HepG2 (cell line): ENCODE data around the gene CCDC154. TPM values are rescaled to one million over a fixed set of nuclear protein-coding genes. Genes with fewer than 3 reads are reported as not detected.
A peak's percentile ranks its signal among the peaks of the same experiment; 100 is the strongest.

Source experiments
- ATAC-seq: fragments of 200-7000 bp; cut with Tn5 transposase; 3 replicates; pipeline ENCODE4 v1.9.1; 2020; ENCODE audit warnings: mild to moderate bottlenecking, moderate library complexity
- BruUV-seq: library from RNA; stranded (reverse); fragments of 400-500 nt; replicated peaks from 2 replicates; lab custom pipeline; 2021; lab: Mats Ljungman, UMichigan
- CTCF ChIA-PET: fragments of 300-600 bp; formaldehyde crosslinking; extraction: SDS; loops from one replicate; lab custom pipeline; 2021; ENCODE audit warnings: low total read pairs, inconsistent platforms, low intra/inter-chr PET ratio; lab: Yijun Ruan, JAX
- POLR2A ChIA-PET: fragments of 350-600 bp; sonication (Branson Sonifier 250); formaldehyde crosslinking; loops from one replicate; lab custom pipeline; 2020; ENCODE audit warnings: antibody characterized with exemption, inconsistent platforms; lab: Yijun Ruan, JAX
- DNase-seq: peaks from one replicate; pipeline ENCODE4 v3.0.0-alpha.2; 2015; ENCODE audit warnings: low spot score
- FAIRE-seq: peaks from 3 replicates; lab custom pipeline; 2011; peaks lifted over from hg19 to GRCh38; lab: Jason Lieb, UNC
- H2AFZ ChIP-seq: one replicate; pipeline ENCODE4 v1.6.1; 2011; ENCODE audit warnings: low read length, inconsistent platforms
- H3K27ac ChIP-seq: fragments of 300-600 bp; 3 replicates; pipeline ENCODE4 v1.8.0; 2011; ENCODE audit warnings: mixed run types, mild to moderate bottlenecking, mixed read lengths, low read length, inconsistent platforms; ENCODE audit not compliant: insufficient read depth; ENCODE audit errors: extremely low read length
- H3K27me3 ChIP-seq, 2 experiments: fragments of 200-600 bp in 1 of 2; 2 replicates in 1 of 2; 3 replicates in 1 of 2; pipeline versions ENCODE4 v1.6.0 to v1.8.0; 2011; ENCODE audit warnings: low read length in 2 of 2, mild to moderate bottlenecking in 2 of 2, moderate library complexity in 2 of 2, inconsistent platforms in 1 of 2; ENCODE audit not compliant: insufficient read depth in 2 of 2, control insufficient read depth in 1 of 2
- H3K36me3 ChIP-seq, 2 experiments: fragments of 200-600 bp in 1 of 2; replicated peaks in 1 of 2; 2 replicates in 1 of 2; 3 replicates in 1 of 2; pipeline versions ENCODE4 v1.5.1 to v1.8.0; 2011; ENCODE audit warnings: low read length in 2 of 2, inconsistent platforms in 1 of 2; ENCODE audit not compliant: insufficient read depth in 2 of 2, control insufficient read depth in 1 of 2
- H3K4me1 ChIP-seq: 2 replicates; pipeline ENCODE4 v1.5.1; 2012; ENCODE audit warnings: low read length, inconsistent platforms; ENCODE audit not compliant: insufficient read depth
- H3K4me2 ChIP-seq: 2 replicates; pipeline ENCODE4 v1.6.0; 2011; ENCODE audit warnings: low read depth, low read length, inconsistent platforms
- H3K4me3 ChIP-seq, 3 experiments: fragments of 200-600 bp in 1 of 3; sonication (generic), shearing (Covaris generic) in 1 of 3; replicated peaks in 1 of 3; 2 replicates each; pipeline ENCODE4 v1.5.1; 2011 to 2016; ENCODE audit warnings: low read length in 3 of 3, inconsistent platforms in 2 of 3, low read depth in 2 of 3, mild to moderate bottlenecking in 2 of 3, control low read depth in 1 of 3, mixed read lengths in 1 of 3; ENCODE audit not compliant: insufficient read depth in 1 of 3
- H3K79me2 ChIP-seq: one replicate; pipeline ENCODE4 v1.6.1; 2011; ENCODE audit warnings: low read length, inconsistent platforms; ENCODE audit not compliant: insufficient read depth
- H3K9ac ChIP-seq: 2 replicates; pipeline ENCODE4 v1.6.0; 2011; ENCODE audit warnings: mild to moderate bottlenecking, low read depth, low read length, inconsistent platforms; ENCODE audit not compliant: insufficient read depth
- H3K9me3 ChIP-seq: 2 replicates; pipeline ENCODE4 v1.5.1; 2012; ENCODE audit warnings: mild to moderate bottlenecking, low read length
- H4K20me1 ChIP-seq: 2 replicates; pipeline ENCODE4 v1.6.0; 2011; ENCODE audit warnings: inconsistent platforms, mild to moderate bottlenecking, low read length, moderate library complexity; ENCODE audit not compliant: insufficient read depth
- CBX2 ChIP-seq, 2 experiments: fragments of 200-600 bp in 1 of 2; sonication (generic); formaldehyde crosslinking in 1 of 2; IDR thresholded peaks; 2 replicates each; pipeline versions ENCODE4 v1.7.0 to v1.8.1; 2018 to 2022; ENCODE audit warnings: low read depth in 2 of 2, low read length in 1 of 2, mild to moderate bottlenecking in 1 of 2, missing genetic modification reagents in 1 of 2
- ETV6 ChIP-seq: sonication (generic); formaldehyde crosslinking; conservative IDR thresholded peaks from 2 replicates; pipeline ENCODE4 v1.4.0; 2020; ENCODE audit warnings: missing genetic modification reagents
- GATAD2A ChIP-seq: IDR thresholded peaks from 2 replicates; pipeline ENCODE4 v1.6.1; 2016
- NFRKB ChIP-seq: fragments of 450-650 bp; IDR thresholded peaks from 2 replicates; pipeline ENCODE4 v1.6.1; 2017
- ZNF550 ChIP-seq: sonication (generic); formaldehyde crosslinking; IDR thresholded peaks from 2 replicates; pipeline ENCODE4 v1.4.0; 2020; ENCODE audit warnings: mild to moderate bottlenecking, missing genetic modification reagents, borderline replicate concordance
- WGBS: methylation state at CpG from one replicate; pipeline ENCODE4 v1.1.6; 2017; ENCODE audit warnings: low lambda C conversion rate; 5-methylcytosine and 5-hydroxymethylcytosine counted together
- in situ Hi-C: cut with HindIII; loops from 2 replicates; pipeline ENCODE4 v1.10.0; 2017; ENCODE audit warnings: low pct_unique_long_range_greater_than_20kb; ENCODE audit not compliant: extremely low pct_ligation_motif_present
- intact Hi-C: fragments of 100-400 bp; cut with micrococcal nuclease; formaldehyde crosslinking; loops from one replicate; pipeline ENCODE4 v1.10.0; 2022; ENCODE audit not compliant: unreplicated experiment
- polyA plus RNA-seq, 8 experiments: library from polyadenylated mRNA; depleted of rRNA in 3 of 8; stranded (reverse) in 7 of 8; unstranded in 1 of 8; fragments of >200 nt; fragmentation: Illumina TruSeq in 4 of 8; extraction: Trizol in 4 of 8; gene quantifications; 2 replicates each; pipeline versions ENCODE4 v1.2.1 to v1.2.3, GENCODE V29; 2011 to 2016; ENCODE audit warnings: low read depth in 4 of 8, missing spikeins in 1 of 8, mixed read lengths in 1 of 8; ENCODE audit not compliant: insufficient read depth in 1 of 8
- total RNA-seq, 5 experiments: library from RNA; depleted of rRNA; stranded (reverse); fragments of >200 nt; fragmentation: Illumina TruSeq; extraction: Trizol; gene quantifications; 2 replicates each; pipeline ENCODE4 v1.2.3, GENCODE V29; 2016; ENCODE audit warnings: low read depth in 1 of 5
- TF ChIP-seq, protein P1 (sequence below): sonication (generic); formaldehyde crosslinking; IDR thresholded peaks from 2 replicates; pipeline ENCODE4 v1.5.0; 2020; ENCODE audit warnings: mild to moderate bottlenecking, missing genetic modification reagents
- TF ChIP-seq, protein P2 (sequence below): sonication (generic); formaldehyde crosslinking; IDR thresholded peaks from 2 replicates; pipeline ENCODE4 v1.5.1; 2020; ENCODE audit warnings: missing genetic modification reagents, mild to moderate bottlenecking, borderline replicate concordance
- TF ChIP-seq, protein P3 (sequence below): sonication (generic); formaldehyde crosslinking; IDR thresholded peaks from 2 replicates; pipeline ENCODE4 v1.4.0; 2020; ENCODE audit warnings: missing genetic modification reagents
- TF ChIP-seq, protein P4 (sequence below): sonication (generic); formaldehyde crosslinking; IDR thresholded peaks from 2 replicates; pipeline ENCODE4 v1.4.0; 2020; ENCODE audit warnings: missing genetic modification reagents
- TF ChIP-seq, protein P5 (sequence below): sonication (generic); formaldehyde crosslinking; conservative IDR thresholded peaks from 2 replicates; pipeline ENCODE4 v1.4.0; 2020; ENCODE audit warnings: missing genetic modification reagents

Gene CCDC154
- total and polyA plus RNA-seq, 2 of the 13 experiments (the other 11 are each of a cell fraction or from before 2014, with no cell fraction given): 0.92 to 1.5 TPM

DNA sequence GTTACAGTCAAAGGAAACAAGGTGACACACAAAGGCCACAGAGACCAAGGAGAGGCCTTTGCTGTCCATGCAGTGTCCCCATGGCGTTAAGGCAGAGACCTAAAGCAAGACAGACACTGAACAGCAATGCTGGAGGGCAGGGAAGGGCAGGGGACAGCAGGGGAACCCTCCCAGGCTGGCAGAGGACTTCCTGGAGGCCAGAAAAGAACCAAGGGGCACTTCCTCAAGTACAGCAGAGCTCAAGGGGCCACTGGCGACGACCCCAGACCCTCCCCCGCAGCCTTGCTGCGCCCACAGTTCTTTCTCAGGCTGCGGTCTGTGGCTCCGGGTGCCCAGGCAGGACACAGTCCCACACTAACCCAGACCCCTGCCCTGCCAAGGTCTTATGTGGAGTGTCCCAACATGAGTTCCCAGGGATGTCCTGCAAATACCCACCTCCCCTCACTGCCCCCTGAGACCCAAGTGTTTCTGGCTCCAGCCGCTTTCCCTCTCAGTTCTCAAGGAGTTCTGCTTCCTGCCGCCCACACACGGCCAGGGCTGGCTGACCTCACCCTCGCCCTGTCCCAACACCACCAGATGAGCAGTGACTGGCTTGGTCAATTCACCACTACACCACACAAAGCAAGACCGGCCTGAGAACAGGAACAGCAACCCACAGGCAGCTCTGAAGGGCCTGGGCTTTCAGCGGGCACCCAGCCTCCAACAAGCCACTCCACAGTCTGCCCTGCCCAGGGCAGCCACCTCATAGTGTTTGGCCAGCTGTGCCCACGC is 26.3 kb upstream of the CCDC154 start:
- Histone ChIP-seq H3K9me3 (no peaks in the 10 kb centered on the region), H3K4me1 (peaks cover 48% of the 10 kb centered on the region), H3K36me3 (no peaks in the 10 kb centered on the region), H3K4me3 (no peak overlapping the region), H3K9ac (peak overlapping the region; percentile 39; the same call in 1 of the 2 replicates), H3K4me2 (no peak overlapping the region), H3K27me3 (no peaks in the 10 kb centered on the region; a peak in 1 of 5 replicates), H3K79me2 (peaks cover 39% of the 10 kb centered on the region), H2AFZ (no peak overlapping the region), H3K27ac (no peak overlapping the region), H4K20me1 (no peaks in the 10 kb centered on the region)
- no TSS peak for BruUV-seq
- ATAC-seq (no peak), DNase-seq (no peak), FAIRE-seq (no peak)
- in situ Hi-C loops: no loop called here
- ChIA-PET CTCF (no interaction called here), POLR2A (no interaction called here)
- intact Hi-C loops: no loop called here
- 86% methylated on average over 6 of the region's 14 CpGs for WGBS
- TF ChIP-seq, protein P1, sequence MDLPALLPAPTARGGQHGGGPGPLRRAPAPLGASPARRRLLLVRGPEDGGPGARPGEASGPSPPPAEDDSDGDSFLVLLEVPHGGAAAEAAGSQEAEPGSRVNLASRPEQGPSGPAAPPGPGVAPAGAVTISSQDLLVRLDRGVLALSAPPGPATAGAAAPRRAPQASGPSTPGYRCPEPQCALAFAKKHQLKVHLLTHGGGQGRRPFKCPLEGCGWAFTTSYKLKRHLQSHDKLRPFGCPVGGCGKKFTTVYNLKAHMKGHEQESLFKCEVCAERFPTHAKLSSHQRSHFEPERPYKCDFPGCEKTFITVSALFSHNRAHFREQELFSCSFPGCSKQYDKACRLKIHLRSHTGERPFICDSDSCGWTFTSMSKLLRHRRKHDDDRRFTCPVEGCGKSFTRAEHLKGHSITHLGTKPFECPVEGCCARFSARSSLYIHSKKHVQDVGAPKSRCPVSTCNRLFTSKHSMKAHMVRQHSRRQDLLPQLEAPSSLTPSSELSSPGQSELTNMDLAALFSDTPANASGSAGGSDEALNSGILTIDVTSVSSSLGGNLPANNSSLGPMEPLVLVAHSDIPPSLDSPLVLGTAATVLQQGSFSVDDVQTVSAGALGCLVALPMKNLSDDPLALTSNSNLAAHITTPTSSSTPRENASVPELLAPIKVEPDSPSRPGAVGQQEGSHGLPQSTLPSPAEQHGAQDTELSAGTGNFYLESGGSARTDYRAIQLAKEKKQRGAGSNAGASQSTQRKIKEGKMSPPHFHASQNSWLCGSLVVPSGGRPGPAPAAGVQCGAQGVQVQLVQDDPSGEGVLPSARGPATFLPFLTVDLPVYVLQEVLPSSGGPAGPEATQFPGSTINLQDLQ (CRISPR knock-in tag): no peak
- TF ChIP-seq GATAD2A (no peak), CBX2 (IDR thresholded peaks at IDR 0.05; ENCODE audit: low read depth, low read length) (no peak), CBX2 (CRISPR knock-in tag; IDR thresholded peaks at IDR 0.05; ENCODE audit: low read depth) (no peak), ZNF550 (CRISPR knock-in tag) (no peak), ETV6 (CRISPR knock-in tag) (no peak), NFRKB (no peak)
- TF ChIP-seq, protein P2, sequence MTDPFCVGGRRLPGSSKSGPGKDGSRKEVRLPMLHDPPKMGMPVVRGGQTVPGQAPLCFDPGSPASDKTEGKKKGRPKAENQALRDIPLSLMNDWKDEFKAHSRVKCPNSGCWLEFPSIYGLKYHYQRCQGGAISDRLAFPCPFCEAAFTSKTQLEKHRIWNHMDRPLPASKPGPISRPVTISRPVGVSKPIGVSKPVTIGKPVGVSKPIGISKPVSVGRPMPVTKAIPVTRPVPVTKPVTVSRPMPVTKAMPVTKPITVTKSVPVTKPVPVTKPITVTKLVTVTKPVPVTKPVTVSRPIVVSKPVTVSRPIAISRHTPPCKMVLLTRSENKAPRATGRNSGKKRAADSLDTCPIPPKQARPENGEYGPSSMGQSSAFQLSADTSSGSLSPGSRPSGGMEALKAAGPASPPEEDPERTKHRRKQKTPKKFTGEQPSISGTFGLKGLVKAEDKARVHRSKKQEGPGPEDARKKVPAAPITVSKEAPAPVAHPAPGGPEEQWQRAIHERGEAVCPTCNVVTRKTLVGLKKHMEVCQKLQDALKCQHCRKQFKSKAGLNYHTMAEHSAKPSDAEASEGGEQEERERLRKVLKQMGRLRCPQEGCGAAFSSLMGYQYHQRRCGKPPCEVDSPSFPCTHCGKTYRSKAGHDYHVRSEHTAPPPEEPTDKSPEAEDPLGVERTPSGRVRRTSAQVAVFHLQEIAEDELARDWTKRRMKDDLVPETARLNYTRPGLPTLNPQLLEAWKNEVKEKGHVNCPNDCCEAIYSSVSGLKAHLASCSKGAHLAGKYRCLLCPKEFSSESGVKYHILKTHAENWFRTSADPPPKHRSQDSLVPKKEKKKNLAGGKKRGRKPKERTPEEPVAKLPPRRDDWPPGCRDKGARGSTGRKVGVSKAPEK (CRISPR knock-in tag): no peak
- TF ChIP-seq, protein P3, sequence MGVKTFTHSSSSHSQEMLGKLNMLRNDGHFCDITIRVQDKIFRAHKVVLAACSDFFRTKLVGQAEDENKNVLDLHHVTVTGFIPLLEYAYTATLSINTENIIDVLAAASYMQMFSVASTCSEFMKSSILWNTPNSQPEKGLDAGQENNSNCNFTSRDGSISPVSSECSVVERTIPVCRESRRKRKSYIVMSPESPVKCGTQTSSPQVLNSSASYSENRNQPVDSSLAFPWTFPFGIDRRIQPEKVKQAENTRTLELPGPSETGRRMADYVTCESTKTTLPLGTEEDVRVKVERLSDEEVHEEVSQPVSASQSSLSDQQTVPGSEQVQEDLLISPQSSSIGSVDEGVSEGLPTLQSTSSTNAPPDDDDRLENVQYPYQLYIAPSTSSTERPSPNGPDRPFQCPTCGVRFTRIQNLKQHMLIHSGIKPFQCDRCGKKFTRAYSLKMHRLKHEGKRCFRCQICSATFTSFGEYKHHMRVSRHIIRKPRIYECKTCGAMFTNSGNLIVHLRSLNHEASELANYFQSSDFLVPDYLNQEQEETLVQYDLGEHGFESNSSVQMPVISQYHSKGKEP (CRISPR knock-in tag): no peak
- TF ChIP-seq, protein P4, sequence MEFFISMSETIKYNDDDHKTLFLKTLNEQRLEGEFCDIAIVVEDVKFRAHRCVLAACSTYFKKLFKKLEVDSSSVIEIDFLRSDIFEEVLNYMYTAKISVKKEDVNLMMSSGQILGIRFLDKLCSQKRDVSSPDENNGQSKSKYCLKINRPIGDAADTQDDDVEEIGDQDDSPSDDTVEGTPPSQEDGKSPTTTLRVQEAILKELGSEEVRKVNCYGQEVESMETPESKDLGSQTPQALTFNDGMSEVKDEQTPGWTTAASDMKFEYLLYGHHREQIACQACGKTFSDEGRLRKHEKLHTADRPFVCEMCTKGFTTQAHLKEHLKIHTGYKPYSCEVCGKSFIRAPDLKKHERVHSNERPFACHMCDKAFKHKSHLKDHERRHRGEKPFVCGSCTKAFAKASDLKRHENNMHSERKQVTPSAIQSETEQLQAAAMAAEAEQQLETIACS (CRISPR knock-in tag): no peak
- TF ChIP-seq, protein P5, sequence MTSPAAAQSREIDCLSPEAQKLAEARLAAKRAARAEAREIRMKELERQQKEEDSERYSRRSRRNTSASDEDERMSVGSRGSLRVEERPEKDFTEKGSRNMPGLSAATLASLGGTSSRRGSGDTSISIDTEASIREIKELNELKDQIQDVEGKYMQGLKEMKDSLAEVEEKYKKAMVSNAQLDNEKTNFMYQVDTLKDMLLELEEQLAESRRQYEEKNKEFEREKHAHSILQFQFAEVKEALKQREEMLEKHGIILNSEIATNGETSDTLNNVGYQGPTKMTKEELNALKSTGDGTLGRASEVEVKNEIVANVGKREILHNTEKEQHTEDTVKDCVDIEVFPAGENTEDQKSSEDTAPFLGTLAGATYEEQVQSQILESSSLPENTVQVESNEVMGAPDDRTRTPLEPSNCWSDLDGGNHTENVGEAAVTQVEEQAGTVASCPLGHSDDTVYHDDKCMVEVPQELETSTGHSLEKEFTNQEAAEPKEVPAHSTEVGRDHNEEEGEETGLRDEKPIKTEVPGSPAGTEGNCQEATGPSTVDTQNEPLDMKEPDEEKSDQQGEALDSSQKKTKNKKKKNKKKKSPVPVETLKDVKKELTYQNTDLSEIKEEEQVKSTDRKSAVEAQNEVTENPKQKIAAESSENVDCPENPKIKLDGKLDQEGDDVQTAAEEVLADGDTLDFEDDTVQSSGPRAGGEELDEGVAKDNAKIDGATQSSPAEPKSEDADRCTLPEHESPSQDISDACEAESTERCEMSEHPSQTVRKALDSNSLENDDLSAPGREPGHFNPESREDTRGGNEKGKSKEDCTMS (CRISPR knock-in tag): no peak
